ENCODE measurements around the gene OR5K4.
"Not testable (repeated sequence)": the region's sequence is repeated elsewhere in the genome, so short reads cannot be mapped to it uniquely, and the experiment has no call there.

GRCh38 chr3:98396482-98396881, 42.8 kb downstream of the OR5K4 start:
- TF ChIP-seq, protein P1, sequence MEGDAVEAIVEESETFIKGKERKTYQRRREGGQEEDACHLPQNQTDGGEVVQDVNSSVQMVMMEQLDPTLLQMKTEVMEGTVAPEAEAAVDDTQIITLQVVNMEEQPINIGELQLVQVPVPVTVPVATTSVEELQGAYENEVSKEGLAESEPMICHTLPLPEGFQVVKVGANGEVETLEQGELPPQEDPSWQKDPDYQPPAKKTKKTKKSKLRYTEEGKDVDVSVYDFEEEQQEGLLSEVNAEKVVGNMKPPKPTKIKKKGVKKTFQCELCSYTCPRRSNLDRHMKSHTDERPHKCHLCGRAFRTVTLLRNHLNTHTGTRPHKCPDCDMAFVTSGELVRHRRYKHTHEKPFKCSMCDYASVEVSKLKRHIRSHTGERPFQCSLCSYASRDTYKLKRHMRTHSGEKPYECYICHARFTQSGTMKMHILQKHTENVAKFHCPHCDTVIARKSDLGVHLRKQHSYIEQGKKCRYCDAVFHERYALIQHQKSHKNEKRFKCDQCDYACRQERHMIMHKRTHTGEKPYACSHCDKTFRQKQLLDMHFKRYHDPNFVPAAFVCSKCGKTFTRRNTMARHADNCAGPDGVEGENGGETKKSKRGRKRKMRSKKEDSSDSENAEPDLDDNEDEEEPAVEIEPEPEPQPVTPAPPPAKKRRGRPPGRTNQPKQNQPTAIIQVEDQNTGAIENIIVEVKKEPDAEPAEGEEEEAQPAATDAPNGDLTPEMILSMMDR (IDR thresholded peaks at IDR 0.05): not testable (repeated sequence)
- not testable (repeated sequence) for TF ChIP-seq POLR2A (IDR thresholded peaks at IDR 0.05)
